Measurements from ENCODE around the gene ZNF888.

Gene ZNF888

DNA sequence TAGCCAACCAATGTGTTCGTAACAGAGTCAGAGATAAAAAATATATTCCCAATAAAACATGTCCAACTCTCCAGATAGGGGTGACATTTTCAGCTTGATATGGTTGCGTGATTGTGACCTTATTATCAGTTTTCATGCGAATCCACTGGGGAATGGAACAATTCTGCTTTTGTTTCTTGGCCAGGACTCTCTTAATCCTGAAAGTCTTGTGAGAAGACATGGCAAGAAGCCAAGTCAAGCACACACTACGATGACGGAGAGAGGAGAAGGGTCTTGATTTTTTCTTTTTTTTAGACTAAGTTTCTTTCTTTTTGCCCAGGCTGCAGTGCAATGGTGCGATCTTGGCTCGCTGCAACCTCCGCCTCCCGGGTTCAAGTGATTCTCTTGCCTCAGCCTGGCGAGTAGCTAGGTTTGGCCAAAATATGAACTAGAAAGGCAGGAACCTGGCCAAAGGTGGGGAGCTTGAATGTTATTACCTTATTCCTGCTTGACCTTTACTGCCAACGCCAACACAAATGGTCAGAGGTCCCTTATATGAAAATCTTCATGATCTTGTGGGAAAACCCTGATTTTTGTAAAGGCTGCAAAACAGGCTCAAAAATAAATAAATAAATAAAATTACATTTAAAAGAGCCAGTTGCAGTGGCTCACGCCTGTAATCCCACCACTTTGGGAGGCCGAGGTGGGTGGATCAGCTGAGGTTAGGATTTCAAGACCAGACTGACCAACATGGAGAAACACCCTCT, 25.0 kb upstream of the ZNF888 start:
- TF ChIP-seq TAF1 (IDR thresholded peaks at IDR 0.05; ENCODE audit: borderline replicate concordance, insufficient read depth, low read length), result no peak
- TF ChIP-seq POLR2AphosphoS5 (IDR thresholded peaks at IDR 0.05; ENCODE audit: low read depth, low read length), result no peak
- TF ChIP-seq FOXP2 (optimal IDR thresholded peaks at IDR 0.05; ENCODE audit: borderline replicate concordance, extremely low read depth, extremely low read length, insufficient read depth), result no peak
- no peak for TF ChIP-seq SIN3A (IDR thresholded peaks at IDR 0.05; ENCODE audit: borderline replicate concordance, insufficient read depth, low read length)
- no peak for TF ChIP-seq REST (IDR thresholded peaks at IDR 0.05; ENCODE audit: insufficient read depth in 1 of 2, low read depth in 2 of 2, low read length in 2 of 2)

GRCh38 chr19:52946322-52947310, 23.4 kb upstream of the ZNF888 start:
- no peak for TF ChIP-seq TAF1 (IDR thresholded peaks at IDR 0.05; ENCODE audit: borderline replicate concordance, insufficient read depth, low read length)
- no peak for TF ChIP-seq REST (IDR thresholded peaks at IDR 0.05; ENCODE audit: insufficient read depth in 1 of 2, low read depth in 2 of 2, low read length in 2 of 2)
- no peak for TF ChIP-seq FOXP2 (optimal IDR thresholded peaks at IDR 0.05; ENCODE audit: borderline replicate concordance, extremely low read depth, extremely low read length, insufficient read depth)
- no peak for TF ChIP-seq SIN3A (IDR thresholded peaks at IDR 0.05; ENCODE audit: borderline replicate concordance, insufficient read depth, low read length)
- TF ChIP-seq POLR2AphosphoS5 (IDR thresholded peaks at IDR 0.05; ENCODE audit: low read depth, low read length), result no peak

DNA sequence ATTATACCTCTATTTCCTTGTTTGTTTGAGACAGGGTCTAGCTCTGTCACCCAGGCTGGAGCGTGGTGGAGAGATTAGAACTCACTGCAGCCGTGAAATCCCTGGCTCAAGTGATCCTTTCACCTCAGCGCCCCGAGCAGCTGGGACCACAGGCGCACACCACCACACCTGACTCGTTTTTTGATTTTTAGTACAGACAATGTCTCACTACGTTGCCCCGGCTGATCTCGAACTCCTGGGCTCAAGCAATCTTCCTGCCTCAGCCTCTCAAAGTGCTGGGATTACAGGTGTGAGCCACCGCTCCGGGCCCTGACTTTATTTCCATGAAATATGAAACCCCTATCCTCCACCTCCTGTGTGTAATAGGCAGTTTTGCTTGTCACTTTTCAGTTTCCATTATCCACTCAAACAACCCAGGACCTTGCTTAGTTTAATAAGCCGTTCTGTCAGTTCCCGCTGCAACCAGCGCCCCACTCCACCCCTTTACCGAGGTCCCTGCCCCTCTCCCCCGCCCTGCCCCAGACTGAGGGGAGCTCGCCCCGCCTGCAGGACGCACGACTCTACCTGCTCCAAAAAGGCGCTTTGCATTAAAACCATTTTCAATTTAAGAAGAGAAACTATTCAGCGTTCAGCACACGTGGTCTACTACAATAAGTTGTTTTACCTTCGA, 22.6 kb upstream of the ZNF888 start:
- TF ChIP-seq TAF1 (IDR thresholded peaks at IDR 0.05; ENCODE audit: borderline replicate concordance, insufficient read depth, low read length), result no peak
- TF ChIP-seq FOXP2 (optimal IDR thresholded peaks at IDR 0.05; ENCODE audit: borderline replicate concordance, extremely low read depth, extremely low read length, insufficient read depth), result no peak
- TF ChIP-seq POLR2AphosphoS5 (IDR thresholded peaks at IDR 0.05; ENCODE audit: low read depth, low read length), result no peak

- TF ChIP-seq REST (IDR thresholded peaks at IDR 0.05; ENCODE audit: insufficient read depth in 1 of 2, low read depth in 2 of 2, low read length in 2 of 2), result no peak
- no peak for TF ChIP-seq FOXP2 (optimal IDR thresholded peaks at IDR 0.05; ENCODE audit: borderline replicate concordance, extremely low read depth, extremely low read length, insufficient read depth)
- no peak for TF ChIP-seq POLR2AphosphoS5 (IDR thresholded peaks at IDR 0.05; ENCODE audit: low read depth, low read length)
- no peak for TF ChIP-seq SIN3A (IDR thresholded peaks at IDR 0.05; ENCODE audit: borderline replicate concordance, insufficient read depth, low read length)
- TF ChIP-seq TAF1 (IDR thresholded peaks at IDR 0.05; ENCODE audit: borderline replicate concordance, insufficient read depth, low read length), result no peak
Observed at GRCh38 chr19:52943884-52944643, 20.8 kb upstream of the ZNF888 start.
